GM18520 (cell line): ENCODE measurements around the gene ARMS2.

Source experiments
- ATAC-seq: cut with Tn5 transposase; IDR thresholded peaks from one replicate; pipeline ENCODE4 v1.9.1; 2021; ENCODE audit not compliant: unreplicated experiment

Gene ARMS2

GRCh38 chr10:122492999-122493481, 38.6 kb downstream of the ARMS2 start:
- ATAC-seq: no peak

- ATAC-seq: no peak
Measured at GRCh38 chr10:122493761-122494160, 39.3 kb downstream of the ARMS2 start.

GRCh38 chr10:122494173-122494820, 39.8 kb downstream of the ARMS2 start:
- ATAC-seq: no peak

- ATAC-seq: no peak
Measured at GRCh38 chr10:122494833-122495232, 40.4 kb downstream of the ARMS2 start.

- ATAC-seq: no peak
Measured at GRCh38 chr10:122495406-122496340, 41.2 kb downstream of the ARMS2 start.

- ATAC-seq: no peak
Measured at GRCh38 chr10:122497241-122497640, 42.8 kb downstream of the ARMS2 start.

- no peak for ATAC-seq
Measured at GRCh38 chr10:122498521-122498920, 44.1 kb downstream of the ARMS2 start.

GRCh38 chr10:122499012-122499411, 44.6 kb downstream of the ARMS2 start:
- ATAC-seq: no peak

- ATAC-seq: no peak
Measured at GRCh38 chr10:122499491-122499941, 45.1 kb downstream of the ARMS2 start.

- ATAC-seq: no peak
Measured at GRCh38 chr10:122500194-122500593, 45.7 kb downstream of the ARMS2 start.

- ATAC-seq: no peak
Measured at GRCh38 chr10:122500726-122501125, 46.3 kb downstream of the ARMS2 start.

GRCh38 chr10:122503012-122503411, 48.6 kb downstream of the ARMS2 start:
- ATAC-seq: no peak

GRCh38 chr10:122503886-122504609, 49.6 kb downstream of the ARMS2 start:
- ATAC-seq: no peak

GRCh38 chr10:122504610-122504950, 50.1 kb downstream of the ARMS2 start:
- ATAC-seq: no peak

- no peak for ATAC-seq
Measured at GRCh38 chr10:122505011-122505410, 50.6 kb downstream of the ARMS2 start.

- ATAC-seq: no peak
Measured at GRCh38 chr10:122505885-122506645, 51.6 kb downstream of the ARMS2 start.
